Measurements from ENCODE around the gene DDIT3. TPM values are rescaled to one million over a fixed set of nuclear protein-coding genes. Genes with fewer than 3 reads are reported as not detected.

Gene DDIT3
- total and polyA plus RNA-seq, 2 of the 13 experiments (the other 11 are each of a cell fraction or from before 2014, with no cell fraction given), result 27.5 to 48.7 TPM

DNA sequence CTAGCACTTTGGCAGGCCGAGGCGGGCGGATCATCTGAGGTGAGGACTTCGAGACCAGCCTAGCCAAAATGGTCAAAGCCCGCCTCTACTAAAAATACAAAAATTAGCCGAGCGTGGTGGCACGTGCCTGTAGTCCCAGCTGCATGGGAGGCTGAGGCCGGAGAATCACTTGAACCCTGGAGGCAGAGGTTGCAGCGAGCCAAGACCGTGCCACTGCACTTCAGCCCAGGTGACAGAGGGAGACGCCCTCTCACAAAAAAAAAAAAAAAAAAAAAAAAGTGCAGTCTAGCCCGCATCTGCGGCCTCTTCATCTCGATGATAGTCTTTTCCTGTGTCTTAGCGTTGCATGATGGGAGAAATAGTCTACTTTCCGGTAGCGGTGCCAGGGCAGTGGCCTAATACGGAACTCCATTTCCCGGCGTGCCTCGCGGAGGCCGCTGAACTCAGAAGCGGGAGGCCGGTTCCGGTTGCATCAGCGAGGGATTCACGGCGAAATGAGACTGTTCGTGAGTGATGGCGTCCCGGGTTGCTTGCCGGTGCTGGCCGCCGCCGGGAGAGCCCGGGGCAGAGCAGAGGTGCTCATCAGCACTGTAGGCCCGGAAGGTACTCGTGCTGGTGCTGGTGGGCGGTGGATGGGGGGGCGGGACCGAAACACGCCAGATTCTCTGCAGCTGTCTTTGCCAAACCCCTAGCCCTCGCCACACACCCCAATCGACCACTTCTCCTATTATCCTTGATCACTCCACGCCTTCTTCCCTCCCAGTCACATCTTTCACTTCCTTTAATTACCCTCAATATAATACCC lies 32.5 kb downstream of the DDIT3 start, which contains the start of gene MARS1 (continued):
- TF ChIP-seq, protein P1, sequence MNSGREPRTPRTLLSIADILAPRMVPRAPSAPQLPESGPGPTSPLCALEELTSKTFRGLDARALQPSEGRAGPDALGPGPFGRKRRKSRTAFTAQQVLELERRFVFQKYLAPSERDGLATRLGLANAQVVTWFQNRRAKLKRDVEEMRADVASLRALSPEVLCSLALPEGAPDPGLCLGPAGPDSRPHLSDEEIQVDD (CRISPR knock-in tag; IDR thresholded peaks at IDR 0.05; ENCODE audit: borderline replicate concordance), result no peak
- TF ChIP-seq ZNF775 (CRISPR knock-in tag; IDR thresholded peaks at IDR 0.05; ENCODE audit: borderline replicate concordance), result no peak
- peak; percentile 98 for TF ChIP-seq NR2C2 (CRISPR knock-in tag; IDR thresholded peaks at IDR 0.05; ENCODE audit: borderline replicate concordance)
- TF ChIP-seq, protein P2, sequence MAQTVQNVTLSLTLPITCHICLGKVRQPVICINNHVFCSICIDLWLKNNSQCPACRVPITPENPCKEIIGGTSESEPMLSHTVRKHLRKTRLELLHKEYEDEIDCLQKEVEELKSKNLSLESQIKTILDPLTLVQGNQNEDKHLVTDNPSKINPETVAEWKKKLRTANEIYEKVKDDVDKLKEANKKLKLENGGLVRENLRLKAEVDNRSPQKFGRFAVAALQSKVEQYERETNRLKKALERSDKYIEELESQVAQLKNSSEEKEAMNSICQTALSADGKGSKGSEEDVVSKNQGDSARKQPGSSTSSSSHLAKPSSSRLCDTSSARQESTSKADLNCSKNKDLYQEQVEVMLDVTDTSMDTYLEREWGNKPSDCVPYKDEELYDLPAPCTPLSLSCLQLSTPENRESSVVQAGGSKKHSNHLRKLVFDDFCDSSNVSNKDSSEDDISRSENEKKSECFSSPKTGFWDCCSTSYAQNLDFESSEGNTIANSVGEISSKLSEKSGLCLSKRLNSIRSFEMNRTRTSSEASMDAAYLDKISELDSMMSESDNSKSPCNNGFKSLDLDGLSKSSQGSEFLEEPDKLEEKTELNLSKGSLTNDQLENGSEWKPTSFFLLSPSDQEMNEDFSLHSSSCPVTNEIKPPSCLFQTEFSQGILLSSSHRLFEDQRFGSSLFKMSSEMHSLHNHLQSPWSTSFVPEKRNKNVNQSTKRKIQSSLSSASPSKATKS (CRISPR knock-in tag; IDR thresholded peaks at IDR 0.05), result 0 out of 2 replicates have a peak, but pooled peaks have one; percentile 32
- TF ChIP-seq MTA1 (CRISPR knock-in tag; IDR thresholded peaks at IDR 0.05; ENCODE audit: borderline replicate concordance), result no peak
- TF ChIP-seq, protein P3, sequence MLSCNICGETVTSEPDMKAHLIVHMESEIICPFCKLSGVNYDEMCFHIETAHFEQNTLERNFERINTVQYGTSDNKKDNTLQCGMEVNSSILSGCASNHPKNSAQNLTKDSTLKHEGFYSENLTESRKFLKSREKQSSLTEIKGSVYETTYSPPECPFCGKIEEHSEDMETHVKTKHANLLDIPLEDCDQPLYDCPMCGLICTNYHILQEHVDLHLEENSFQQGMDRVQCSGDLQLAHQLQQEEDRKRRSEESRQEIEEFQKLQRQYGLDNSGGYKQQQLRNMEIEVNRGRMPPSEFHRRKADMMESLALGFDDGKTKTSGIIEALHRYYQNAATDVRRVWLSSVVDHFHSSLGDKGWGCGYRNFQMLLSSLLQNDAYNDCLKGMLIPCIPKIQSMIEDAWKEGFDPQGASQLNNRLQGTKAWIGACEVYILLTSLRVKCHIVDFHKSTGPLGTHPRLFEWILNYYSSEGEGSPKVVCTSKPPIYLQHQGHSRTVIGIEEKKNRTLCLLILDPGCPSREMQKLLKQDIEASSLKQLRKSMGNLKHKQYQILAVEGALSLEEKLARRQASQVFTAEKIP (CRISPR knock-in tag; IDR thresholded peaks at IDR 0.05; ENCODE audit: borderline replicate concordance), result no peak
- no peak for TF ChIP-seq MAFK (conservative IDR thresholded peaks at IDR 0.05 in 1 of 2, IDR thresholded peaks at IDR 0.05 in 1 of 2; ENCODE audit: low read length in 2 of 2)
- no peak for TF ChIP-seq GZF1 (CRISPR knock-in tag; IDR thresholded peaks at IDR 0.05)
- TF ChIP-seq SMAD9 (CRISPR knock-in tag; IDR thresholded peaks at IDR 0.05), result no peak

Measured in HepG2 (cell line).